ENCODE results near the gene ASB18. TPM values are rescaled to one million over a fixed set of nuclear protein-coding genes. Genes with fewer than 3 reads are reported as not detected.

ASB18 gene
- polyA plus RNA-seq, 1 donor (not counting 4 experiments of a cell fraction or from before 2014, with no cell fraction given): not detected

DNA sequence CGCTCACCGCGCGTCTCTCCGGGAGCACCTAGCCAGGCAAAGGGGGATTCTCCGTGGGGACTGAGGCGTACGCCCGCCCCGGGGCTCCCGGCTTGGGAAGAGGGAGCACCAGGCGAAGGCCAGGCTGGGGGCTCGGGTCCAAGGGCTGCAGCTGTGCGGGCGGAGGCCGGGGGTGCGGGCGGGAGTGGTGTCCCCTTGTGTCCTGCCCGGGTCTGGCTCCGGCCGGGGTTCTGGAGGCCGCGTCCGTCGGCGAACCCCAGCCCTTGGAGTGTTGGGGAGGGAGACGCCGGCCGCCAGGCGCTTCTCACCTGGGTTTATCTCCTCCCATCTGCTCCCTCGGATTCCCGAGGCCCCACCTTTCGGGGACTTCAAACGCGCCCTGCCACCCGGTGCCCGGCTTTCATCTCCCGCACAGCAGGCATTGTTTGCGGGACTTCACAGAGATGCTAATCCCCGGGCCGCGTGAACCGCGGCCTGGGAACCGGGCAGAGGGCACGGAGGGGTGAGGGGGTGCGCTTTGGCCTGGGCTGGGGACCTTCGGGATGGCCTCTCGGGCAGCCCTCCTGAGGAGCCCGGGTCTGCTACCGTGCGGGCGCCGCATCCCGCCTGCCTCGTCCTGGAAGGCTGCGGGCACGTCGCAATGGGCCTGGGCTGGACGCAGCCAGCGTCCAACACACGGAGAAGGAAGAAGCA lies 91.0 kb downstream of the ASB18 start:
- H3K4me2 ChIP-seq (ENCODE audit: control insufficient read depth, extremely low read depth, insufficient read depth, low read depth, low read length): no peak overlapping the region
- H4K20me1 ChIP-seq (ENCODE audit: control insufficient read depth, extremely low read depth, insufficient read depth, low read length): peaks cover 11% of the 10 kb centered on the region
- peak; percentile 65 for TF ChIP-seq EZH2 (IDR thresholded peaks at IDR 0.05; ENCODE audit: low read length)
- TF ChIP-seq, protein P1, sequence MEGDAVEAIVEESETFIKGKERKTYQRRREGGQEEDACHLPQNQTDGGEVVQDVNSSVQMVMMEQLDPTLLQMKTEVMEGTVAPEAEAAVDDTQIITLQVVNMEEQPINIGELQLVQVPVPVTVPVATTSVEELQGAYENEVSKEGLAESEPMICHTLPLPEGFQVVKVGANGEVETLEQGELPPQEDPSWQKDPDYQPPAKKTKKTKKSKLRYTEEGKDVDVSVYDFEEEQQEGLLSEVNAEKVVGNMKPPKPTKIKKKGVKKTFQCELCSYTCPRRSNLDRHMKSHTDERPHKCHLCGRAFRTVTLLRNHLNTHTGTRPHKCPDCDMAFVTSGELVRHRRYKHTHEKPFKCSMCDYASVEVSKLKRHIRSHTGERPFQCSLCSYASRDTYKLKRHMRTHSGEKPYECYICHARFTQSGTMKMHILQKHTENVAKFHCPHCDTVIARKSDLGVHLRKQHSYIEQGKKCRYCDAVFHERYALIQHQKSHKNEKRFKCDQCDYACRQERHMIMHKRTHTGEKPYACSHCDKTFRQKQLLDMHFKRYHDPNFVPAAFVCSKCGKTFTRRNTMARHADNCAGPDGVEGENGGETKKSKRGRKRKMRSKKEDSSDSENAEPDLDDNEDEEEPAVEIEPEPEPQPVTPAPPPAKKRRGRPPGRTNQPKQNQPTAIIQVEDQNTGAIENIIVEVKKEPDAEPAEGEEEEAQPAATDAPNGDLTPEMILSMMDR (optimal IDR thresholded peaks at IDR 0.05 in 1 of 3, IDR thresholded peaks at IDR 0.05 in 1 of 3, conservative IDR thresholded peaks at IDR 0.05 in 1 of 3; ENCODE audit: extremely low read depth in 1 of 3, insufficient read depth in 2 of 3, low read length in 3 of 3): no peak
- FAIRE-seq: no peak
- no peak for DNase-seq (ENCODE audit: low read depth, low spot score)
- dilution Hi-C loops (cut with MboI; ENCODE audit: extremely low pct_ligation_motif_present, low sequenced_read_pairs): no loop called here
- peaks cover 67% of the 10 kb centered on the region for H3K27me3 ChIP-seq (ENCODE audit: control insufficient read depth, extremely low read depth, insufficient read depth, low read length)
- no peaks in the 10 kb centered on the region for H3K9me3 ChIP-seq (ENCODE audit: control insufficient read depth, low read depth, low read length)
- no peak overlapping the region for H3K9ac ChIP-seq (ENCODE audit: control insufficient read depth, extremely low read depth, insufficient read depth, low read length)
- peaks cover 9% of the 10 kb centered on the region for H3K4me1 ChIP-seq (ENCODE audit: control insufficient read depth, extremely low read depth, insufficient read depth, low read length)
- H3K36me3 ChIP-seq (ENCODE audit: control insufficient read depth in 2 of 2, extremely low read depth in 1 of 2, insufficient read depth in 2 of 2, low read length in 2 of 2): no peaks in the 10 kb centered on the region
- no peak overlapping the region for H3K27ac ChIP-seq (ENCODE audit: control insufficient read depth, insufficient read depth, low read length)
- no peaks in the 10 kb centered on the region for H3K79me2 ChIP-seq (ENCODE audit: control insufficient read depth, insufficient read depth, low read length)
- H3K9me1 ChIP-seq (ENCODE audit: control insufficient read depth, extremely low read depth, insufficient read depth, low read length): no peaks in the 10 kb centered on the region
- no peak overlapping the region for H2AFZ ChIP-seq (ENCODE audit: control insufficient read depth, low read length)
- no peak overlapping the region for H3K4me3 ChIP-seq (ENCODE audit: control insufficient read depth in 2 of 3, extremely low read depth in 1 of 3, insufficient read depth in 2 of 3, low read depth in 1 of 3, low read length in 3 of 3)

DNA sequence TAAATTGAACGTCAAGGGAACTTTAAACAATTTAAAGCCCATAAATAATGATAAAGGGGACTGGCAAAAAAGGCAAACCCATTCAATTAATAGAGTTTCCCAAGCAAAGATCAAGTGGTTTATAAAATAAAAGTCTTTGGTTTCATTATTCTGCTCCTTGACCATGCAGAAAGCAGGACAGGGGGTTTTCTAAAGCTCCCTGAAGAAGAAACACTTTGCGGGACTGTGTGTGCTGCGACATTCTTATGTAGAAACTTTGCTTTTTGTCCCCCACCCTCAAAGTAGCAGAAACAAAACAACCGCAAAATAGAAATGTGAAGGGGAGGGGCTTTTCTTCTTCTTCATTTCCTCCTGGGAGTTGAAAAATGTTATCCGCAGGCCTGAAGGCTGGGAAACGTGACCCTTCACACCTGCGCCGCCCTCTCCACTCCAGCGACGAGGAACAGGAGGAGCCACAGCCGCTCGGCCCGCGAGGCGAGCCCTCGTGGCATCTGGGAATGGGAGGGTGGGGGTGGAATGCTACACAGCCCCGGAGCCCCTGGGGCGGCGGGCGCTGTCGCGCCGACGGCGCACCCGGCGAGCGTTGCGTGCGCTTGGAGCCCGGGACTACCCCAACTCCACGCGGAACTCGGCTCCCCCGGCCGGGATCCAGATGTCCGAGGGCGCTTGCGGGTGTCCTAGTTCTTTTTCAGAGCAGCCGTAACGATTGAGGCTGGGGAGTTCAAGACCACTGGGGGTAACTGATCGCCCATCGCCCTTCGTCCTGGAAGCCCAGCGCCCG lies 91.8 kb downstream of the ASB18 start:
- TF ChIP-seq, protein P1 (optimal IDR thresholded peaks at IDR 0.05 in 1 of 3, IDR thresholded peaks at IDR 0.05 in 1 of 3, conservative IDR thresholded peaks at IDR 0.05 in 1 of 3; ENCODE audit: extremely low read depth in 1 of 3, insufficient read depth in 2 of 3, low read length in 3 of 3): no peak
- TF ChIP-seq EZH2 (IDR thresholded peaks at IDR 0.05; ENCODE audit: low read length): peak; percentile 88
- peaks cover 11% of the 10 kb centered on the region for H4K20me1 ChIP-seq (ENCODE audit: control insufficient read depth, extremely low read depth, insufficient read depth, low read length)
- H3K27me3 ChIP-seq (ENCODE audit: control insufficient read depth, extremely low read depth, insufficient read depth, low read length): peaks cover 68% of the 10 kb centered on the region
- no peak overlapping the region for H3K9ac ChIP-seq (ENCODE audit: control insufficient read depth, extremely low read depth, insufficient read depth, low read length)
- peak overlapping the region; percentile 7 for H3K4me2 ChIP-seq (ENCODE audit: control insufficient read depth, extremely low read depth, insufficient read depth, low read depth, low read length)
- H3K9me3 ChIP-seq (ENCODE audit: control insufficient read depth, low read depth, low read length): no peaks in the 10 kb centered on the region
- dilution Hi-C loops (cut with MboI; ENCODE audit: extremely low pct_ligation_motif_present, low sequenced_read_pairs): no loop called here
- H3K4me1 ChIP-seq (ENCODE audit: control insufficient read depth, extremely low read depth, insufficient read depth, low read length): peaks cover 7% of the 10 kb centered on the region
- no peak overlapping the region for H3K27ac ChIP-seq (ENCODE audit: control insufficient read depth, insufficient read depth, low read length)
- no peaks in the 10 kb centered on the region for H3K9me1 ChIP-seq (ENCODE audit: control insufficient read depth, extremely low read depth, insufficient read depth, low read length)
- H3K36me3 ChIP-seq (ENCODE audit: control insufficient read depth in 2 of 2, extremely low read depth in 1 of 2, insufficient read depth in 2 of 2, low read length in 2 of 2): no peaks in the 10 kb centered on the region
- no peaks in the 10 kb centered on the region for H3K79me2 ChIP-seq (ENCODE audit: control insufficient read depth, insufficient read depth, low read length)
- DNase-seq (ENCODE audit: low read depth, low spot score) (no peak), FAIRE-seq (no peak)
- no peak overlapping the region for H2AFZ ChIP-seq (ENCODE audit: control insufficient read depth, low read length)
- no peak overlapping the region for H3K4me3 ChIP-seq (ENCODE audit: control insufficient read depth in 2 of 3, extremely low read depth in 1 of 3, insufficient read depth in 2 of 3, low read depth in 1 of 3, low read length in 3 of 3)

All from keratinocyte (primary cell).